CD4-positive, alpha-beta T cell treated with Interleukin-12 subunit alpha and Interleukin-12 subunit beta, for 1 hour (primary cell): Measurements from ENCODE around the gene FLNB.

Experiments used
- DNase-seq: peaks from one replicate; pipeline ENCODE4 v3.0.0-alpha.2; 2020

The FLNB gene

GRCh38 chr3:58112185-58112535 is 103.9 kb downstream of the FLNB start:
- no peak for DNase-seq

- DNase-seq = no peak
Observed at GRCh38 chr3:58115175-58115574, 107.0 kb downstream of the FLNB start.

DNA sequence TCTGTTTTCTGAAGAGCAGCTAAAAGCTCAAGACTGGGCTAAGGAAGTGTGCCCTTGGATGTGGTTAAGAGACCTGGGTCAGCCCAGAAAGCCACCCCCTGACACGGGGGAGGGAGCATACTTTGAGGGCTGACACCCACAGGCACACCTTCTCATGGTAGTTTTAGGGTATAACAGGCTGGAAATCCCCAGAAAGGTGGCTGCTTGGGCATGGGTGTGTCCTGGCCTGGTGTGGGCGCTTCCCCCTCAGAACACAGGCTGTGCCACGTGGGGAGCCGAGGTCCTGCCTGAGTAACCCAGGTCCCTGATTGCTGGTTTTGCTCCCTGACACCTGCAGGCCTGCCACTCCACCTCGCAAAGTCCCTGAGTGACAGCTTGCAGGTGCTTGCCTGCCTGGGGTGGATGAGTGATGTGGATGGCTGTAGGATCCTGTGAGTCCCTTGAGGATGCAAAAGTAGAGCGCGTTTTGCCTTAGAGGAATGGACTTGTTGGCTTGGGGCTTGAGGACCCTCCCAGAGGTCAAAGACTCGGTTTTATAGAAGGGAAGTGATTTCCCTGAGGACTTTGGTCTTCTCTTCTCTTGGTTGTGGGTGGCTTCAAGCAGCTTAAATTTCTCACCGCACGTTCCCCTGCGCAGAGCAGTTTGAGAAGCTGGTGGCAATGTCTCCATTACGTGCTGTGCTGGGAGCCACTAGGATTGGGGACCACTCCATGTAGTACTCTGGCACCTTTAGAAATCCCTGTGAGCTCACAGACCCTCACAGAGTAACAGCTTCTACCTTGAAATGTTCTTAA is 108.1 kb downstream of the FLNB start:
- DNase-seq = peak; percentile 74

DNA sequence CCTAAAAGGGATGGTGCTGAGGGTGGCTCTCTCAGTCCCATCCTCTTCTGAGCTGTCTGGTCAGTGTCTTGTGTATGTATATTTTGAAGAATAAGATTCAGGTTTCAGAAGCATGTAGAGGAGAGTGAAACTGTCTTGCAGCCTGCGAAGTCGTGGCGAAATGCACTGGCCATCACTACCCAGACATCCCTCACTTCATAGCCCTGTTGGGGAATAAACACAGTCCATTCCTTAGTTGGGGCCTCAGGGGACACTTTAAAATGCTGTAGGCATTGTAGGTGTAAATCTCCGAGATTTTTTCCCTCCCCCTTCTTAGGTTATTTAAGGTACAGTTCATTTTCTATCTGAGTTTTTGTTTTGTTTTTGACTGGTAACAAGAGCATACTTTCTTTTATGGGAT is 108.8 kb downstream of the FLNB start:
- DNase-seq = no peak

DNA sequence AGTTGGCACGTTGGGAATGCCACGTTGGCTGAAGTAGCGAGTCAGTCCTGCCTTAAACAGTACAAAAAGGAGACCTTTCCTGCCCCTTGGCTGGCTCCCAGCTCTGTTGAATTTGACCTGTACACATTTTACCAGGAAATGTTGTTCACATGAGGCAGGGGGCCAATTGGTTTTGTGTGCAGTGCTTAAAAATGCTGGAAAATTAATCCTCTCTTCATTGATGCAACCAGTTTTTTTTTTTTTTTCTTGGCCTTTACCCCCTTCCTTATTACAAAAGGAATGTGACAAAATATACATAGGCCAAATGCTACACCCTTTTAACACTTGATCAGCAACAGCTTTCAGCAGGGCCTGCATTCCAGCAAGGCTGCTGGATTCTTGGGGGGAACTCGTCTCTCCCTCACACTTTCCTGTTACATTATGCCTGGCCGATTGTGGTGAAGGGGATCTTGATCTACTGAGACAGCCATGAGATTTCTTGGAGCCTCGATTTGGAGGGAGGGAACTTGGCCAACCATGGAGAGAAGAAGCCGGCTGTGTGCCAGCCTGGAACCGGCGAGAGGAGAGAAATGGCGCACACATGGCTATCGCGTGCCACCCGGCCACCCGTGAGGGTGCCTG is 109.4 kb downstream of the FLNB start:
- DNase-seq = no peak

GRCh38 chr3:58119186-58119585 is 111.0 kb downstream of the FLNB start:
- no peak for DNase-seq

DNA sequence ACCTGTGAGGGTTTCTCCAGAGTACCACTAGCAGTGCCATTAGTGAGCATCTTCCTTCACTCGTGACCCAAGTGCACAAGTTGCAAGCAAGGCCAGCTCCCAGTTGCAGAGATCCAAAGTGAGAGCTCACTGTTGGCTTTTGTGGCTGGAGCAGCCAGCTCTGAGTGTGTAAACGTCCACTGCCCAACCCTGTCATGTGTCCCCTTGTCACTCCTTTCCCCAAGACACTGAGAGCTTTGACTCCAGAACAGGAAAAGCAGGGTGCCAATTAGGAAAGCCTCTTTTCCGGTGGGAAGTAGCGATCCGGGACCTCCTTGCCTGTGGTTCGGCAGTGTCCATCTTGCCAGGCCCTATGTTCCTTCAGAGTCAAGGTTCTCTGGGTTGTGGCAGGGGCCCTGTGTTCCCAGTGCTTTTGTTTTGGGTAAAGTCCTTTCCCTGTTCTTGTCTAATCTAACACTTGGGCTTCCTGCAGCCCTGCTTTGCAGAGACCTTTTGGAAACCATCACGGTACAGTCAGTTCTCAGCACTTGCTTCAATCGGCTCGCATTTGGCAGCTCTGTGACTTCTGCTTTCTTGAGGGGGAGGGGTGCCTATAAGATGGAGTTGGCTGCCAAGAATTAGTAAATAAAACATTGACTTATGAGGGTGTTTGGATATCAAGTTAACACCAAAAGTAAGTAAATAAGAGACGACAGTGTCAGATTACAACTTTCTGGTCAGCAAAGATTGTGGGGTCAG is 112.0 kb downstream of the FLNB start:
- no peak for DNase-seq

- no peak for DNase-seq
Observed at GRCh38 chr3:58121183-58121582, 113.0 kb downstream of the FLNB start.

- DNase-seq = no peak
Observed at GRCh38 chr3:58122936-58123700, 114.9 kb downstream of the FLNB start.

DNA sequence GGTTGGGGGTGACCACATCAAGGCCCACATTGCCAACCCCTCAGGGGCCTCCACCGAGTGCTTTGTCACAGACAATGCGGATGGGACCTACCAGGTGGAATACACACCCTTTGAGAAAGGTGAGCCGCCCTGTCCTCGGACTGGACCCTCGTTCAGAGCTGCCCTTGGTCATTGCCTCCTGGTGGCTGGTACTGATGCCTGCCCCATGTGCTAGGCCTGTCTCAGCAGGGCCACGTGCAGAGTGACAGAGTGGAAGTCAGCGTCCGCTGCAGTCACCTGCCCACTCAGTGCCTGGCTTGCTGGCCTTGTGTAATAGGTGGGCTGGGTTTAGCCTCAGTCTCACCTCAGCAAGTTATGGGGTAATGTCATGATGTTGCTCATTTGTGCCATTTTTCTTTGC is 116.2 kb downstream of the FLNB start:
- DNase-seq = no peak

- no peak for DNase-seq
Observed at GRCh38 chr3:58129041-58129770, 121.0 kb downstream of the FLNB start.

DNA sequence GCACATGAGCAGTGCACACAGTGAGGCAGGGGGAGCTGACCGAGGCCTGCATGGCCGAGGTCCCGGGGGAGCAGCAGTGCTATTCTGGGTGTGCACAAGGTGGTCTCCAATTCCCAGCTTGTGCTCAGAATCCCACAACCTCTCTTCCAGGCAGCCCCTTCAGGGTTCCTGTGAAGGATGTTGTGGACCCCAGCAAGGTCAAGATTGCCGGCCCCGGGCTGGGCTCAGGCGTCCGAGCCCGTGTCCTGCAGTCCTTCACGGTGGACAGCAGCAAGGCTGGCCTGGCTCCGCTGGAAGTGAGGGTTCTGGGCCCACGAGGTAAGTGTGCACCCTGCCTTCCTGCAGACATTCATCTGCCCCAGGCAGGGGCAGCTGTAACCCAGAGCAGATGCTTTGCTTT is 122.4 kb downstream of the FLNB start:
- no peak for DNase-seq

DNA sequence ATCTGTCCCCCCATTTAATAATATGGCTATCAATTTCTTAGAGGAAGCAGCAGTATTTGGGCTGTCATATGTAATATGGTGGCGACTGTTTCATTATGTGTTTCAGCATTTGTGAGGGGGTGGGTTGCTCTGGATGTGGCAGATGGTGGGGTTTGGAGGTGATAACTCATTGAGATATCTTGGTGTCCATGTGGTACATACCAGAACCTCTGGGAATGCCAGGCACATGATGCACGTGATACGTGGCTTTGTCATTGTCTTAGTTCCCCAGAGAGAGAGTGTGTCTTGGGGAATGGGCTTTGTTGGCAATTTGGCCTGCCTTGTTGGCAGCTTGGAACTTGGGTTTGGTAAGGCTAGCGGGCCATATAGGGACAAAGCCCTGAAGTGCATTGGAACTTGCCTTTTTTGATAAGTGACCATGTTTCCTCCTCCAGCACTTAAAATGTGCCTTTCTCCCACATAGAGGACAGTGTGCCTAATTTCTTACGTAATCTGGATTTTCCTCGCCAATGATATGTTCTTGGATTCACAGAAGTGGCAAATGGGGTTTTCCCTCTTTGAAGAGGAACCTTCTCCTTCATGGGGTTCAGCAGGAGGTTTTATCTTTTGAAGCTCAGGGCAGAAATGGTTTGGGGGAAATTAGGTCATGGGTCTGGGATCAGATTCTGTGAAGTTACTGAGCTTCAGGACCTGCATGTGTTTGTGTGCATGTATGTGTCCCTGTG is 123.0 kb downstream of the FLNB start:
- DNase-seq = no peak

- no peak for DNase-seq
Observed at GRCh38 chr3:58132850-58133249, 124.6 kb downstream of the FLNB start.

DNA sequence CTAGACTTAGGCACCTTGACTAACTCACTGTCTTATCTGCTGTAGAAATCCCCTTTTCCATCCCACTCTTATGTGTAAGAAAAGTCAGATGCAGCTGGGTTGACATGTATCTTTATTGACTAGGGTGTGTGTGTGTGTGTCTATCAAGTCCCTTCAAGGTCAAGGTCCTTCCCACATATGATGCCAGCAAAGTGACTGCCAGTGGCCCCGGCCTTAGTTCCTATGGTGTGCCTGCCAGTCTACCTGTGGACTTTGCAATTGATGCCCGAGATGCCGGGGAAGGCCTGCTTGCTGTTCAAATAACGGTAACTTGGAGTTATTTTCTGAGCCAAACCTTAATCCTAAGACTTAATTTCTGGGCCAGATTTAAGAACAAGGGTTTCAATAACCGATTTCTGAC is 126.2 kb downstream of the FLNB start:
- DNase-seq = no peak

- no peak for DNase-seq
Observed at GRCh38 chr3:58135712-58136543, 127.7 kb downstream of the FLNB start.

- no peak for DNase-seq
Observed at GRCh38 chr3:58137306-58137705, 129.1 kb downstream of the FLNB start.

GRCh38 chr3:58141766-58142345 is 133.6 kb downstream of the FLNB start:
- no peak for DNase-seq

GRCh38 chr3:58143417-58144055 is 135.3 kb downstream of the FLNB start:
- DNase-seq = no peak
